ENCODE data around the gene SDK1. TPM values are rescaled to one million over a fixed set of nuclear protein-coding genes. Genes with fewer than 3 reads are reported as not detected.

SDK1 gene
- total RNA-seq, 1 donor from 2014 or later = 10.4 TPM

DNA sequence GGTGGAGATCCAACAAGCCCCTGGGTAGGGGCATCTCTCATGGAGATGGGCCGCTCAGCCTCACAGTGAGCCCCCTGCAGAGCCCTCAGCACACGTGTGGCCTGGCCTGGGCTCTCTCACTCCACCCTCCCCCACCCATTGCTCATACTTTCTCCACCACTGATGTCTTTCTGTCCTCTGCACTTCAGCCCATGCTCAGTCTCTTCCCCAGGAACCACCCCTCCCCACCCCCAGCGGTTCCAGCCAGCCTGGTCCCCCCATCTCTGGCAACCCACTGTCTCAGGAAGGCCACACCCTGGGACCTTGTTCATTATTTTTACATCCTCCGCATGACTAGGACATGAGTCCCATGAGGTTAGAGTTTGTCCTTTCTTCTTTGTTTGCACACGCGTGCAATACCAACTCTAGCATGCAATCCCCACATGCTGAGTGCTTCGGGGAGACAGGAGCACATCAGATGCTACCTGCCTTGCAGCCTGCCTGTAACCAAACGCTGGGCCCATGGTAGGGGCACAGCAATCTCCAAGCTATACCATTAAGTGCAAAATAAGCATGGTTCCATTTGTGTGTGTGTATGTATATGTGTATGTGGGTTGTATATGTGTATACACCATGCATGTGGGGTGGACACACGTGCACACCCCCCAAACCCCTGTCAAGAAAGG is 972.6 kb downstream of the SDK1 start:
- DNase-seq (no peak), ATAC-seq (peak; percentile 19)
- Histone ChIP-seq H3K4me3 (no peak overlapping the region), H3K9me3 (peaks cover 4% of the 10 kb centered on the region), H3K4me1 (no peaks in the 10 kb centered on the region), H3K27me3 (no peaks in the 10 kb centered on the region), H3K36me3 (no peaks in the 10 kb centered on the region), H3K27ac (no peak overlapping the region)
- TF ChIP-seq, protein P1, sequence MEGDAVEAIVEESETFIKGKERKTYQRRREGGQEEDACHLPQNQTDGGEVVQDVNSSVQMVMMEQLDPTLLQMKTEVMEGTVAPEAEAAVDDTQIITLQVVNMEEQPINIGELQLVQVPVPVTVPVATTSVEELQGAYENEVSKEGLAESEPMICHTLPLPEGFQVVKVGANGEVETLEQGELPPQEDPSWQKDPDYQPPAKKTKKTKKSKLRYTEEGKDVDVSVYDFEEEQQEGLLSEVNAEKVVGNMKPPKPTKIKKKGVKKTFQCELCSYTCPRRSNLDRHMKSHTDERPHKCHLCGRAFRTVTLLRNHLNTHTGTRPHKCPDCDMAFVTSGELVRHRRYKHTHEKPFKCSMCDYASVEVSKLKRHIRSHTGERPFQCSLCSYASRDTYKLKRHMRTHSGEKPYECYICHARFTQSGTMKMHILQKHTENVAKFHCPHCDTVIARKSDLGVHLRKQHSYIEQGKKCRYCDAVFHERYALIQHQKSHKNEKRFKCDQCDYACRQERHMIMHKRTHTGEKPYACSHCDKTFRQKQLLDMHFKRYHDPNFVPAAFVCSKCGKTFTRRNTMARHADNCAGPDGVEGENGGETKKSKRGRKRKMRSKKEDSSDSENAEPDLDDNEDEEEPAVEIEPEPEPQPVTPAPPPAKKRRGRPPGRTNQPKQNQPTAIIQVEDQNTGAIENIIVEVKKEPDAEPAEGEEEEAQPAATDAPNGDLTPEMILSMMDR (IDR thresholded peaks at IDR 0.05) = no peak
- intact Hi-C loops (cut with DNase I) = no loop called here

DNA sequence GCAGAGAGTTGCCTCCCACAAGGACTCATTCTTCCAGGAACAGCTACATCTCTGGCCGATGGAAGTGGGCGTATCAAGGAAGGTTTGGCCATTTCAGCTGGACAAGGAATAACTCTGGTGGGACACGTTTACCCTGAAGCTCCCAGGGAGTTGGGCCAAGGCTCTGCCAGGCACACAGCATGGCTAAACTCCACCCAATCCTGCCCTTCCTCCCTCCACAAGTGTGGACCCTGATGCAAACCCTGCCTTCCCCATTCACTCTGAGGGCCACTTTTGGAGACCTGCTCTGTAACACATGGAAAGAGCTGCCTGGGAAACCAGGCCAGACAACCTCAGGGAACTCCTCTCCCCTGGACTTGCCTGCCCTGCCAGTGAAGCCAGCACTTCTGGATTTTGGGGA is 973.2 kb downstream of the SDK1 start:
- no peak overlapping the region for H3K27ac ChIP-seq
- peaks cover 4% of the 10 kb centered on the region for H3K9me3 ChIP-seq
- ATAC-seq (no peak), DNase-seq (no peak)
- no peaks in the 10 kb centered on the region for H3K4me1 ChIP-seq
- H3K4me3 ChIP-seq = no peak overlapping the region
- H3K27me3 ChIP-seq = no peaks in the 10 kb centered on the region
- intact Hi-C loops (cut with DNase I) = no loop called here
- TF ChIP-seq, protein P1 (IDR thresholded peaks at IDR 0.05) = no peak
- no peaks in the 10 kb centered on the region for H3K36me3 ChIP-seq

DNA sequence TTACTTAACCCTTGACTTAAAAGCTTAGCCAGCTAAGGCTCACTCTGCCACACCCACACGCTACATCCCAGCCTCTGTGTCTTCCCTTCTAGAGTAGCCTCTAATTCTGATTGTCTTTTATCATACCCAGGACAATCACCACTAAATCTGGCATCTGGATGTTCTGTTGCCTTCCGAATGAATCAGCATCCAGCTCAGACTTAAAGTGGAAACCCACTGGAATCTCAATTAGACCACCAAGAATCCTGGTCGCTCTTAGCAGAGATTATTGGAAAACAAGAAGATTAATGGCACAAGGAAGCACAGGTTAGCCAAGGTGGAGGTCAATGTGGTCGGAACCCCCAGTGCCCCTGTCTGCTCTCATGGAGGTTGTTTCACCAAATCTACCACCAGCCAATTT is 976.9 kb downstream of the SDK1 start:
- H3K4me1 ChIP-seq = no peaks in the 10 kb centered on the region
- no peaks in the 10 kb centered on the region for H3K27me3 ChIP-seq
- DNase-seq (no peak), ATAC-seq (no peak)
- intact Hi-C loops (cut with DNase I) = no loop called here
- TF ChIP-seq, protein P1 (IDR thresholded peaks at IDR 0.05) = no peak
- H3K36me3 ChIP-seq = no peaks in the 10 kb centered on the region
- peaks cover 4% of the 10 kb centered on the region for H3K9me3 ChIP-seq
- no peak overlapping the region for H3K27ac ChIP-seq
- no peak overlapping the region for H3K4me3 ChIP-seq

DNA sequence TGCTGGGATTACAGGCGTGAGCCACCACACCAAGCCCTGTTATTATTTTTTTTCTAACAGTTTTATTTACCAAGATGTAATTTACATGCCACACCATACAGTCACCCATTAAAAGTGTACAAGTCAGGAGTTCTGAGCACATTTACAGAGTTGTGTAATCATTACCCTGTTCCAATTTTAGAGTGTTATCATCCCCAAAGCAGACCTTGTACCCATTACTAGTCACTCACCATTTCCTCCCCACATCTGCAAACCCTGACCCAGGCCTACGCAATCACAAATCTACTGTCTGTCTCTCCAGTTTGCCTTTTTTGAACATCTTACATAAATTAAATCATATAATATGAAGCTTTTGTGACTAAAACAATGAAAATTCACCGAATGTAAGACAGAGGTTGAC is 978.2 kb downstream of the SDK1 start:
- Histone ChIP-seq H3K36me3 (no peaks in the 10 kb centered on the region), H3K27ac (no peak overlapping the region), H3K4me1 (no peaks in the 10 kb centered on the region), H3K4me3 (no peak overlapping the region), H3K9me3 (peaks cover 2% of the 10 kb centered on the region), H3K27me3 (no peaks in the 10 kb centered on the region)
- intact Hi-C loops (cut with DNase I) = no loop called here
- TF ChIP-seq, protein P1 (IDR thresholded peaks at IDR 0.05) = no peak
- ATAC-seq (no peak), DNase-seq (no peak)

DNA sequence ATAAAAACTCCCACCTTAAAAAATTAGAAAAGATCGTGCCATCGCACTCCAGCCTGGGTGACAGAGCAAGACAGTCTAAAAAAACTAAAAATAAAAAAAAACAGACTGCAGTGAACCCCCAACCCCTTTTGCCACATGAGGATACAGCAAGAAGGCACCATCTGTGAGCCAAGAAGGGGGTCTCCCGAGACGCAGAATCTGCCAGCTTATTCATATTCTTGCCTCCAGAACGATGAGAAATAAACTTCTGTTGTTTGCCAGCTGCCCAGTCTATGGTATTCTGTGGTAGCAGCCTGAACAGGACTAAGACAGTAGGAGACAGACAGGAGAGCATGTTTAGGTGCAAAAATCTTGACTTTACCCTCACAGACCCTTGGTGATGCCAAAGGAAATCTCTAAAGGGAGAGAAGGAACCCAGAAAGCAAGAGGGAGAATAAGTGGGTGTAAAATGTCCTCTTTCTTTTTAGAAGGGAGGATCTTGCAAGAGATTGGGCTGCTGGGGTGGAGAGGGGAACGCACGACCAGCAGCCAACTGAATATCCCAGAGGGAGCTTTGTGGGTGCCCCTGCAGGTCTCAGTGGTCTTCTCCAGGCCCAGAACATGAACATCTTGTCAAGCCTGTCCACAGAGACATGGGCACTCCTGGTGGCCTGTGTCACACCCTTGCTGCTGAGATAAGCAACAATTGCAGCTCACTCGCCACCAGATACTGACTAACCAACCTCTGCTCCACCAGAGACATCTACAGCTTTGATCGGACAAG is 980.4 kb downstream of the SDK1 start:
- Histone ChIP-seq H3K36me3 (no peaks in the 10 kb centered on the region), H3K4me3 (no peak overlapping the region), H3K27me3 (no peaks in the 10 kb centered on the region), H3K9me3 (no peaks in the 10 kb centered on the region), H3K27ac (no peak overlapping the region), H3K4me1 (no peaks in the 10 kb centered on the region)
- ATAC-seq (no peak), DNase-seq (no peak)
- TF ChIP-seq, protein P1 (IDR thresholded peaks at IDR 0.05) = no peak
- intact Hi-C loops (cut with DNase I) = no loop called here

All from upper lobe of right lung (tissue), 1 donor.